ENCODE data around the gene PRPSAP1.

PRPSAP1 gene

GRCh38 chr17:76273445-76274111 is 80.1 kb downstream of the PRPSAP1 start:
- no peaks in the 10 kb centered on the region for H3K9me3 ChIP-seq (ENCODE audit: insufficient read depth, low read length)
- DNase-seq (ENCODE audit: low read depth, low spot score): no peak
- H3K4me3 ChIP-seq (ENCODE audit: insufficient read length, low read depth): no peak overlapping the region
- TF ChIP-seq ZNF274 (IDR thresholded peaks at IDR 0.05; ENCODE audit: low read depth, low read length) (no peak), SUZ12 (IDR thresholded peaks at IDR 0.05; ENCODE audit: extremely low read depth, insufficient read depth, insufficient read length) (no peak), YY1 (IDR thresholded peaks at IDR 0.05; ENCODE audit: insufficient read depth, insufficient read length) (no peak)
- no peaks in the 10 kb centered on the region for H3K27me3 ChIP-seq (ENCODE audit: insufficient read depth, insufficient read length)
- H3K36me3 ChIP-seq (ENCODE audit: insufficient read depth, insufficient read length, low read length): peaks cover 18% of the 10 kb centered on the region
- no peak overlapping the region for H3K9ac ChIP-seq (ENCODE audit: insufficient read length, low read depth)
- H3K4me1 ChIP-seq (ENCODE audit: insufficient read depth, insufficient read length): peaks cover 49% of the 10 kb centered on the region

GRCh38 chr17:76272541-76273444 is 80.9 kb downstream of the PRPSAP1 start:
- TF ChIP-seq SUZ12 (IDR thresholded peaks at IDR 0.05; ENCODE audit: extremely low read depth, insufficient read depth, insufficient read length): no peak
- Histone ChIP-seq H3K4me3 (ENCODE audit: insufficient read length, low read depth) (no peak overlapping the region), H3K9me3 (ENCODE audit: insufficient read depth, low read length) (no peaks in the 10 kb centered on the region), H3K27me3 (ENCODE audit: insufficient read depth, insufficient read length) (no peaks in the 10 kb centered on the region), H3K36me3 (ENCODE audit: insufficient read depth, insufficient read length, low read length) (peaks cover 18% of the 10 kb centered on the region), H3K4me1 (ENCODE audit: insufficient read depth, insufficient read length) (peaks cover 46% of the 10 kb centered on the region), H3K9ac (ENCODE audit: insufficient read length, low read depth) (peak overlapping the region; percentile 13)
- DNase-seq (ENCODE audit: low read depth, low spot score): no peak

GRCh38 chr17:76271669-76272540 is 81.8 kb downstream of the PRPSAP1 start:
- Histone ChIP-seq H3K36me3 (ENCODE audit: insufficient read depth, insufficient read length, low read length) (peaks cover 18% of the 10 kb centered on the region), H3K9ac (ENCODE audit: insufficient read length, low read depth) (peak overlapping the region; percentile 51), H3K9me3 (ENCODE audit: insufficient read depth, low read length) (no peaks in the 10 kb centered on the region), H3K27me3 (ENCODE audit: insufficient read depth, insufficient read length) (no peaks in the 10 kb centered on the region), H3K4me3 (ENCODE audit: insufficient read length, low read depth) (no peak overlapping the region), H3K4me1 (ENCODE audit: insufficient read depth, insufficient read length) (peaks cover 42% of the 10 kb centered on the region)
- no peak for DNase-seq (ENCODE audit: low read depth, low spot score)
- TF ChIP-seq YY1 (IDR thresholded peaks at IDR 0.05; ENCODE audit: insufficient read depth, insufficient read length): no peak

GRCh38 chr17:76270770-76271668 is 82.7 kb downstream of the PRPSAP1 start:
- Histone ChIP-seq H3K9ac (ENCODE audit: insufficient read length, low read depth) (peak overlapping the region; percentile 51), H3K4me1 (ENCODE audit: insufficient read depth, insufficient read length) (peaks cover 41% of the 10 kb centered on the region), H3K9me3 (ENCODE audit: insufficient read depth, low read length) (no peaks in the 10 kb centered on the region), H3K27me3 (ENCODE audit: insufficient read depth, insufficient read length) (no peaks in the 10 kb centered on the region), H3K36me3 (ENCODE audit: insufficient read depth, insufficient read length, low read length) (peaks cover 18% of the 10 kb centered on the region), H3K4me3 (ENCODE audit: insufficient read length, low read depth) (no peak overlapping the region)
- TF ChIP-seq SUZ12 (IDR thresholded peaks at IDR 0.05; ENCODE audit: extremely low read depth, insufficient read depth, insufficient read length): no peak
- no peak for TF ChIP-seq YY1 (IDR thresholded peaks at IDR 0.05; ENCODE audit: insufficient read depth, insufficient read length)
- TF ChIP-seq ZNF274 (IDR thresholded peaks at IDR 0.05; ENCODE audit: low read depth, low read length): no peak
- DNase-seq (ENCODE audit: low read depth, low spot score): no peak

GRCh38 chr17:76270127-76270592 is 83.6 kb downstream of the PRPSAP1 start:
- Histone ChIP-seq H3K9me3 (ENCODE audit: insufficient read depth, low read length) (no peaks in the 10 kb centered on the region), H3K27me3 (ENCODE audit: insufficient read depth, insufficient read length) (no peaks in the 10 kb centered on the region), H3K4me3 (ENCODE audit: insufficient read length, low read depth) (no peak overlapping the region), H3K4me1 (ENCODE audit: insufficient read depth, insufficient read length) (peaks cover 37% of the 10 kb centered on the region), H3K36me3 (ENCODE audit: insufficient read depth, insufficient read length, low read length) (peaks cover 15% of the 10 kb centered on the region), H3K9ac (ENCODE audit: insufficient read length, low read depth) (no peak overlapping the region)
- no peak for DNase-seq (ENCODE audit: low read depth, low spot score)
- TF ChIP-seq YY1 (IDR thresholded peaks at IDR 0.05; ENCODE audit: insufficient read depth, insufficient read length) (no peak), SUZ12 (IDR thresholded peaks at IDR 0.05; ENCODE audit: extremely low read depth, insufficient read depth, insufficient read length) (no peak), ZNF274 (IDR thresholded peaks at IDR 0.05; ENCODE audit: low read depth, low read length) (no peak)

Data from NT2/D1 (cell line).